H1 (cell line): ENCODE data around the gene ANKRD53. TPM values are rescaled to one million over a fixed set of nuclear protein-coding genes. Genes with fewer than 3 reads are reported as not detected.

Experiments
- BCL11A ChIP-seq, 2 experiments: IDR thresholded peaks; one replicate each; pipeline ENCODE4 v1.6.1; 2011; ENCODE audit warnings: low read depth in 2 of 2, low read length in 2 of 2, mild to moderate bottlenecking in 2 of 2
- HDAC6 ChIP-seq: IDR thresholded peaks from one replicate; pipeline ENCODE4 v1.7.1; 2012; ENCODE audit warnings: low read depth, mild to moderate bottlenecking, inconsistent platforms, low read length, moderate library complexity
- KDM4A ChIP-seq: IDR thresholded peaks from one replicate; pipeline ENCODE4 v1.7.1; 2012; ENCODE audit warnings: low read depth, mild to moderate bottlenecking, moderate library complexity, low read length, inconsistent platforms; ENCODE audit not compliant: severe bottlenecking
- polyA plus RNA-seq, 7 experiments: library from polyadenylated mRNA; depleted of rRNA in 3 of 7; stranded (reverse) in 5 of 7; unstranded in 2 of 7; fragments of >200 nt in 5 of 7; fragments of 200-250 nt in 2 of 7; gene quantifications; 1 replicate in 5 of 7; 2 replicates in 1 of 7; 4 replicates in 1 of 7; pipeline versions ENCODE4 v1.2.1 to v1.2.3, GENCODE V29; 2011 to 2013; ENCODE audit warnings: missing spikeins in 2 of 7, mixed read lengths in 2 of 7
- total RNA-seq: library from RNA; stranded (reverse); fragmentation: NEBNext Ultra II Directional; extraction: Animal tissue kit (Norgen Biotek cat#: 25700); gene quantifications from 2 replicates; pipeline ENCODE4 v1.2.1, GENCODE V29; 2021
- TF ChIP-seq, protein P1 (sequence below): fragments of 300-600 bp; sonication (generic); IDR thresholded peaks from 2 replicates; pipeline ENCODE4 v1.7.1; 2012; ENCODE audit warnings: low read length, moderate library complexity, mild to moderate bottlenecking, inconsistent platforms; ENCODE audit not compliant: insufficient replicate concordance

The ANKRD53 gene
- total and polyA plus RNA-seq, 2 of the 8 experiments (the other 6 are each of a cell fraction or from before 2014, with no cell fraction given), result 0.39 to 0.70 TPM

DNA sequence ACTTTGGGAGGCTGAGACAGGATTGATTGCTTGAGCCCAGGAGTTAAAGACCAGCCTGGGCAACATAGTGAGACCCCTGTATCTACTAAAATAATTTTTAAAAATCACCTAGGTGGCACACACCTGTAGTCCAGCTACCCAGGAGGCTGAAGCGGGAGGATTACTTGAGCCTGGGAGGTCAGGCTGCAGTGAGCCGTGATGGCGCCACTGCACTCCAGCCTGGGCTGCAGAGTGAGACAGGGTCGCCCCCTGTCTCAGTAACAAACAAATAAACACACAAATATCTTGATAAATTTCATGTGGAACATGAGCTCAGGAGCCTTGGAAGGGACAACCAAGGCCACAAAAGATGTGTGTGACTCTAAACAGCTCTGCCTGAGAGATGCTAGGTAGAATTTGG is 11.7 kb upstream of the ANKRD53 start (continued):
- TF ChIP-seq, protein P1, sequence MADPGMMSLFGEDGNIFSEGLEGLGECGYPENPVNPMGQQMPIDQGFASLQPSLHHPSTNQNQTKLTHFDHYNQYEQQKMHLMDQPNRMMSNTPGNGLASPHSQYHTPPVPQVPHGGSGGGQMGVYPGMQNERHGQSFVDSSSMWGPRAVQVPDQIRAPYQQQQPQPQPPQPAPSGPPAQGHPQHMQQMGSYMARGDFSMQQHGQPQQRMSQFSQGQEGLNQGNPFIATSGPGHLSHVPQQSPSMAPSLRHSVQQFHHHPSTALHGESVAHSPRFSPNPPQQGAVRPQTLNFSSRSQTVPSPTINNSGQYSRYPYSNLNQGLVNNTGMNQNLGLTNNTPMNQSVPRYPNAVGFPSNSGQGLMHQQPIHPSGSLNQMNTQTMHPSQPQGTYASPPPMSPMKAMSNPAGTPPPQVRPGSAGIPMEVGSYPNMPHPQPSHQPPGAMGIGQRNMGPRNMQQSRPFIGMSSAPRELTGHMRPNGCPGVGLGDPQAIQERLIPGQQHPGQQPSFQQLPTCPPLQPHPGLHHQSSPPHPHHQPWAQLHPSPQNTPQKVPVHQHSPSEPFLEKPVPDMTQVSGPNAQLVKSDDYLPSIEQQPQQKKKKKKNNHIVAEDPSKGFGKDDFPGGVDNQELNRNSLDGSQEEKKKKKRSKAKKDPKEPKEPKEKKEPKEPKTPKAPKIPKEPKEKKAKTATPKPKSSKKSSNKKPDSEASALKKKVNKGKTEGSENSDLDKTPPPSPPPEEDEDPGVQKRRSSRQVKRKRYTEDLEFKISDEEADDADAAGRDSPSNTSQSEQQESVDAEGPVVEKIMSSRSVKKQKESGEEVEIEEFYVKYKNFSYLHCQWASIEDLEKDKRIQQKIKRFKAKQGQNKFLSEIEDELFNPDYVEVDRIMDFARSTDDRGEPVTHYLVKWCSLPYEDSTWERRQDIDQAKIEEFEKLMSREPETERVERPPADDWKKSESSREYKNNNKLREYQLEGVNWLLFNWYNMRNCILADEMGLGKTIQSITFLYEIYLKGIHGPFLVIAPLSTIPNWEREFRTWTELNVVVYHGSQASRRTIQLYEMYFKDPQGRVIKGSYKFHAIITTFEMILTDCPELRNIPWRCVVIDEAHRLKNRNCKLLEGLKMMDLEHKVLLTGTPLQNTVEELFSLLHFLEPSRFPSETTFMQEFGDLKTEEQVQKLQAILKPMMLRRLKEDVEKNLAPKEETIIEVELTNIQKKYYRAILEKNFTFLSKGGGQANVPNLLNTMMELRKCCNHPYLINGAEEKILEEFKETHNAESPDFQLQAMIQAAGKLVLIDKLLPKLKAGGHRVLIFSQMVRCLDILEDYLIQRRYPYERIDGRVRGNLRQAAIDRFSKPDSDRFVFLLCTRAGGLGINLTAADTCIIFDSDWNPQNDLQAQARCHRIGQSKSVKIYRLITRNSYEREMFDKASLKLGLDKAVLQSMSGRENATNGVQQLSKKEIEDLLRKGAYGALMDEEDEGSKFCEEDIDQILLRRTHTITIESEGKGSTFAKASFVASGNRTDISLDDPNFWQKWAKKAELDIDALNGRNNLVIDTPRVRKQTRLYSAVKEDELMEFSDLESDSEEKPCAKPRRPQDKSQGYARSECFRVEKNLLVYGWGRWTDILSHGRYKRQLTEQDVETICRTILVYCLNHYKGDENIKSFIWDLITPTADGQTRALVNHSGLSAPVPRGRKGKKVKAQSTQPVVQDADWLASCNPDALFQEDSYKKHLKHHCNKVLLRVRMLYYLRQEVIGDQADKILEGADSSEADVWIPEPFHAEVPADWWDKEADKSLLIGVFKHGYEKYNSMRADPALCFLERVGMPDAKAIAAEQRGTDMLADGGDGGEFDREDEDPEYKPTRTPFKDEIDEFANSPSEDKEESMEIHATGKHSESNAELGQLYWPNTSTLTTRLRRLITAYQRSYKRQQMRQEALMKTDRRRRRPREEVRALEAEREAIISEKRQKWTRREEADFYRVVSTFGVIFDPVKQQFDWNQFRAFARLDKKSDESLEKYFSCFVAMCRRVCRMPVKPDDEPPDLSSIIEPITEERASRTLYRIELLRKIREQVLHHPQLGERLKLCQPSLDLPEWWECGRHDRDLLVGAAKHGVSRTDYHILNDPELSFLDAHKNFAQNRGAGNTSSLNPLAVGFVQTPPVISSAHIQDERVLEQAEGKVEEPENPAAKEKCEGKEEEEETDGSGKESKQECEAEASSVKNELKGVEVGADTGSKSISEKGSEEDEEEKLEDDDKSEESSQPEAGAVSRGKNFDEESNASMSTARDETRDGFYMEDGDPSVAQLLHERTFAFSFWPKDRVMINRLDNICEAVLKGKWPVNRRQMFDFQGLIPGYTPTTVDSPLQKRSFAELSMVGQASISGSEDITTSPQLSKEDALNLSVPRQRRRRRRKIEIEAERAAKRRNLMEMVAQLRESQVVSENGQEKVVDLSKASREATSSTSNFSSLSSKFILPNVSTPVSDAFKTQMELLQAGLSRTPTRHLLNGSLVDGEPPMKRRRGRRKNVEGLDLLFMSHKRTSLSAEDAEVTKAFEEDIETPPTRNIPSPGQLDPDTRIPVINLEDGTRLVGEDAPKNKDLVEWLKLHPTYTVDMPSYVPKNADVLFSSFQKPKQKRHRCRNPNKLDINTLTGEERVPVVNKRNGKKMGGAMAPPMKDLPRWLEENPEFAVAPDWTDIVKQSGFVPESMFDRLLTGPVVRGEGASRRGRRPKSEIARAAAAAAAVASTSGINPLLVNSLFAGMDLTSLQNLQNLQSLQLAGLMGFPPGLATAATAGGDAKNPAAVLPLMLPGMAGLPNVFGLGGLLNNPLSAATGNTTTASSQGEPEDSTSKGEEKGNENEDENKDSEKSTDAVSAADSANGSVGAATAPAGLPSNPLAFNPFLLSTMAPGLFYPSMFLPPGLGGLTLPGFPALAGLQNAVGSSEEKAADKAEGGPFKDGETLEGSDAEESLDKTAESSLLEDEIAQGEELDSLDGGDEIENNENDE, result no peak
- no peak for TF ChIP-seq KDM4A
- no peak for TF ChIP-seq HDAC6
- no peak for TF ChIP-seq BCL11A (IDR thresholded peaks at IDR 0.05; ENCODE audit: low read depth in 2 of 2, low read length in 2 of 2)
